SJCRH30 (cell line): ENCODE measurements around the gene MGA. TPM values are rescaled to one million over a fixed set of nuclear protein-coding genes. Genes with fewer than 3 reads are reported as not detected.

Experiments
- total RNA-seq: library from RNA; depleted of rRNA; stranded (reverse); fragments of >200 nt; shearing (Covaris generic); gene quantifications from 2 replicates; pipeline ENCODE4 v1.2.3, GENCODE V29; 2014; rRNA removed

Gene MGA
- total RNA-seq, 1 experiment from 2014 or later = 83.6 TPM

Other genes starting within 250 kb of the MGA start
- 49.8 and 53.9 TPM in 2 replicates for gene RTF1, start 243.3 kb upstream of the MGA start, total RNA-seq
- gene ITPKA, start 166.5 kb upstream of the MGA start, total RNA-seq = 8.4 and 8.8 TPM in 2 replicates
- 4.7 and 4.9 TPM in 2 replicates for gene LTK, start 146.6 kb upstream of the MGA start, total RNA-seq
- 19.5 and 24.0 TPM in 2 replicates for gene RPAP1, start 116.1 kb upstream of the MGA start, total RNA-seq
- 23.2 and 24.4 TPM in 2 replicates for gene TYRO3, start 101.2 kb upstream of the MGA start, total RNA-seq
- 10.9 and 14.5 TPM in 2 replicates for gene MAPKBP1, start 114.1 kb downstream of the MGA start, total RNA-seq
- gene JMJD7, start 167.7 kb downstream of the MGA start, total RNA-seq = 7.0 and 7.5 TPM in 2 replicates
- gene PLA2G4B, start 178.4 kb downstream of the MGA start, total RNA-seq = 3.0 and 7.2 TPM in 2 replicates
- gene SPTBN5, start 233.6 kb downstream of the MGA start, total RNA-seq = 0.38 and 0.55 TPM in 2 replicates